Keratinocyte (primary cell): ENCODE results near the gene MAP3K3. TPM values are rescaled to one million over a fixed set of nuclear protein-coding genes. Genes with fewer than 3 reads are reported as not detected.

Experiments used
- DNase-seq: peaks from one replicate; pipeline ENCODE4 v3.0.0-alpha.2; 2011; ENCODE audit warnings: low read depth, missing footprints, low spot score
- FAIRE-seq: peaks from 2 replicates; lab custom pipeline; 2011; peaks lifted over from hg19 to GRCh38; lab: Jason Lieb, UNC
- H2AFZ ChIP-seq: 2 replicates; pipeline ENCODE4 v1.6.0; 2012; ENCODE audit warnings: low read length, control low read depth, inconsistent platforms; ENCODE audit not compliant: control insufficient read depth
- H3K27ac ChIP-seq: 2 replicates; pipeline ENCODE4 v1.5.1; 2011; ENCODE audit warnings: low read length; ENCODE audit not compliant: control insufficient read depth, insufficient read depth
- H3K27me3 ChIP-seq: 3 replicates; pipeline ENCODE4 v1.6.0; 2011; ENCODE audit warnings: low read length; ENCODE audit not compliant: control insufficient read depth, insufficient read depth; ENCODE audit errors: extremely low read depth
- H3K36me3 ChIP-seq, 2 experiments: 2 replicates in 1 of 2; 3 replicates in 1 of 2; pipeline ENCODE4 v1.5.1; 2011; ENCODE audit warnings: low read length in 2 of 2, mild to moderate bottlenecking in 1 of 2; ENCODE audit not compliant: control insufficient read depth in 2 of 2, insufficient read depth in 2 of 2; ENCODE audit errors: extremely low read depth in 1 of 2
- H3K4me1 ChIP-seq: 3 replicates; pipeline ENCODE4 v1.5.1; 2011; ENCODE audit warnings: low read length; ENCODE audit not compliant: control insufficient read depth, insufficient read depth; ENCODE audit errors: extremely low read depth
- H3K4me2 ChIP-seq: 3 replicates; pipeline ENCODE4 v1.6.0; 2011; ENCODE audit warnings: low read depth, low read length; ENCODE audit not compliant: control insufficient read depth, insufficient read depth; ENCODE audit errors: extremely low read depth
- H3K4me3 ChIP-seq, 3 experiments: fragments of 200-600 bp in 1 of 3; sonication (generic) in 1 of 3; 2 replicates in 2 of 3; 3 replicates in 1 of 3; pipeline ENCODE4 v1.5.1; 2011 to 2016; ENCODE audit warnings: low read length in 3 of 3, mild to moderate bottlenecking in 3 of 3, control low read depth in 2 of 3, inconsistent platforms in 1 of 3, low read depth in 1 of 3, mixed read lengths in 1 of 3, mixed run types in 1 of 3, moderate library complexity in 1 of 3; ENCODE audit not compliant: control insufficient read depth in 2 of 3, insufficient read depth in 2 of 3; ENCODE audit errors: extremely low read depth in 1 of 3
- H3K79me2 ChIP-seq: 2 replicates; pipeline ENCODE4 v1.6.0; 2012; ENCODE audit warnings: low read length; ENCODE audit not compliant: control insufficient read depth, insufficient read depth
- H3K9ac ChIP-seq: 3 replicates; pipeline ENCODE4 v1.6.0; 2011; ENCODE audit warnings: low read length; ENCODE audit not compliant: control insufficient read depth, insufficient read depth; ENCODE audit errors: extremely low read depth
- H3K9me1 ChIP-seq: 3 replicates; pipeline ENCODE4 v1.6.0; 2011; ENCODE audit warnings: low read length; ENCODE audit not compliant: control insufficient read depth, insufficient read depth; ENCODE audit errors: extremely low read depth
- H3K9me3 ChIP-seq: 2 replicates; pipeline ENCODE4 v1.5.1; 2012; ENCODE audit warnings: low read depth, low read length; ENCODE audit not compliant: control insufficient read depth
- H4K20me1 ChIP-seq: 3 replicates; pipeline ENCODE4 v1.6.0; 2011; ENCODE audit warnings: low read length; ENCODE audit not compliant: control insufficient read depth, insufficient read depth; ENCODE audit errors: extremely low read depth
- CTCF ChIP-seq, 3 experiments: IDR thresholded peaks in 1 of 3; conservative IDR thresholded peaks in 1 of 3; optimal IDR thresholded peaks in 1 of 3; 2 replicates in 2 of 3; 3 replicates in 1 of 3; pipeline versions ENCODE3 to v1.5.1; 2011; ENCODE audit warnings: low read length in 3 of 3, mild to moderate bottlenecking in 3 of 3, moderate library complexity in 2 of 3, control low read depth in 1 of 3, inconsistent platforms in 1 of 3; ENCODE audit not compliant: insufficient read depth in 2 of 3; ENCODE audit errors: extremely low read depth in 1 of 3
- EZH2 ChIP-seq: IDR thresholded peaks from one replicate; pipeline ENCODE4 v1.6.1; 2012; ENCODE audit warnings: inconsistent platforms, mild to moderate bottlenecking, low read length, moderate library complexity
- dilution Hi-C: fragments of 300-500 bp; cut with MboI; formaldehyde crosslinking; loops from one replicate; pipeline ENCODE4 v1.7.0; 2020; ENCODE audit warnings: low sequenced_read_pairs; ENCODE audit not compliant: extremely low pct_ligation_motif_present
- polyA plus RNA-seq, 5 experiments: library from polyadenylated mRNA; depleted of rRNA in 3 of 5; stranded (reverse) in 3 of 5; stranded (forward) in 1 of 5; unstranded in 1 of 5; fragments of >200 nt; gene quantifications; 1 replicate in 1 of 5; 2 replicates in 3 of 5; 3 replicates in 1 of 5; pipeline versions ENCODE4 v1.2.1 to v1.2.3, GENCODE V29; 2011 to 2012; ENCODE audit warnings: missing spikeins in 2 of 5, low read depth in 1 of 5, low replicate concordance in 1 of 5

Gene MAP3K3
- polyA plus RNA-seq, 1 donor (not counting 4 experiments of a cell fraction or from before 2014, with no cell fraction given), result 9.8 TPM

GRCh38 chr17:63640038-63640437 is 17.8 kb downstream of the MAP3K3 start:
- H3K79me2 ChIP-seq, result no peaks in the 10 kb centered on the region
- no peaks in the 10 kb centered on the region for H3K27me3 ChIP-seq
- H3K9ac ChIP-seq, result no peak overlapping the region
- DNase-seq, result no peak
- peaks cover 2% of the 10 kb centered on the region for H3K9me1 ChIP-seq
- H3K4me2 ChIP-seq, result no peak overlapping the region
- peaks cover 8 to 10% of the 10 kb centered on the region in 2 experiments for H3K36me3 ChIP-seq
- H3K4me1 ChIP-seq, result no peaks in the 10 kb centered on the region
- TF ChIP-seq CTCF (optimal IDR thresholded peaks at IDR 0.05 in 1 of 3, IDR thresholded peaks at IDR 0.05 in 1 of 3, conservative IDR thresholded peaks at IDR 0.05 in 1 of 3; ENCODE audit: extremely low read depth in 1 of 3, insufficient read depth in 2 of 3, low read length in 3 of 3) (no peak), EZH2 (no peak)
- H3K4me3 ChIP-seq, result no peak overlapping the region
- no peaks in the 10 kb centered on the region for H3K9me3 ChIP-seq
- no peak for FAIRE-seq
- dilution Hi-C loops, result no loop called here
- H3K27ac ChIP-seq, result no peak overlapping the region
- H2AFZ ChIP-seq, result no peak overlapping the region
- H4K20me1 ChIP-seq, result no peaks in the 10 kb centered on the region

- Histone ChIP-seq H3K4me2 (no peak overlapping the region), H2AFZ (no peak overlapping the region), H3K36me3 (peaks cover 2 to 3% of the 10 kb centered on the region in 2 experiments), H3K27ac (no peak overlapping the region), H3K79me2 (no peaks in the 10 kb centered on the region), H4K20me1 (no peaks in the 10 kb centered on the region), H3K9me1 (peaks cover 2% of the 10 kb centered on the region), H3K4me3 (no peak overlapping the region), H3K27me3 (no peaks in the 10 kb centered on the region), H3K9me3 (no peaks in the 10 kb centered on the region), H3K4me1 (peaks cover 16% of the 10 kb centered on the region), H3K9ac (no peak overlapping the region)
- FAIRE-seq (no peak), DNase-seq (no peak)
- TF ChIP-seq EZH2 (no peak), CTCF (optimal IDR thresholded peaks at IDR 0.05 in 1 of 3, IDR thresholded peaks at IDR 0.05 in 1 of 3, conservative IDR thresholded peaks at IDR 0.05 in 1 of 3; ENCODE audit: extremely low read depth in 1 of 3, insufficient read depth in 2 of 3, low read length in 3 of 3) (no peak)
- dilution Hi-C loops, result no loop called here
These were observed 19.7 kb downstream of the MAP3K3 start for GRCh38 chr17:63641692-63642448.
